ENCODE data around the gene CREB3L2. TPM values are rescaled to one million over a fixed set of nuclear protein-coding genes. Genes with fewer than 3 reads are reported as not detected.

The CREB3L2 gene
- total RNA-seq, 1 experiment from 2014 or later = 41.2 TPM

DNA sequence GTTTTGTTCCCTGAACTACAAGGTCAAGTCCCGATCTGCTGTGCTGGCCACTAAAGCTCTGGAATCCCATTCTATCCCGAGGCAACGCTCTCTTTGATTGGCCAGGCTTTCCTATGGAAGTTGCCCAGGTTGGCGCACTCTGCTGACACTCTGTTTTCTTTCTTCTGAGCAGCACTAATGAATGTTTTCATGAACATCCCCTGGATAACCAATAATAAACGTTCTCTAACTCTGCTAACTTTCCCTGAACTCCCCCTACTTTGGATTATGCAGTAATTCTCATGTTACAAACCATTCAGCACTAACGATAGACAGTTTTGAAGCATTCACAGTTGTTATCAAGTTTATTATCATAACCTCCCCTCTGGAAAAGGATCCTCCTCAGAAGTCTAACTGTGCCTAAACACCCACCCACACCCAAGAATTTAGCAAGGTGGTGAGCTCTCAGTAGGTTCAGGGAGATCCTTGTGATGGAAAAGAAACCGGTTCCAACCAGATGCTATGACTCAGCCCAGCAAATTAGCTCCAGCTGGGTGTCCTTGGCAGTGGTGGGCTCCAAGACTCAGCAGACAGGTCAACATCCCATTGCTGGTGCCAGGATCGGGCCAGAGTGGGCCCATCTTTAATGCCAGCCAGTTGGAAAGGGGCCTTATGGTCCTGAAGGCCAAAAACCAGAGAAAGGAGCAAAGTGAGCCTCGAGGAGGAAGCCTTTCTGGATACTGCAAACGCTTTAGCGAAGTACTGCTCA is 68.4 kb downstream of the CREB3L2 start:
- no peak overlapping the region for H2AFZ ChIP-seq
- no peak for DNase-seq
- no TSS peak for BruUV-seq (replicated peaks)
- TF ChIP-seq CTCF (conservative IDR thresholded peaks at IDR 0.05) (no peak), EZH2 (IDR thresholded peaks at IDR 0.05; ENCODE audit: low read depth) (no peak)
- no peaks in the 10 kb centered on the region for H3K9me2 ChIP-seq (ENCODE audit: insufficient read depth)
- H3K4me1 ChIP-seq (replicated peaks; ENCODE audit: insufficient read depth) = peaks cover 28% of the 10 kb centered on the region
- intact Hi-C loops (cut with micrococcal nuclease; ENCODE audit: unreplicated experiment) = no loop called here
- CTCF ChIA-PET = no interaction called here
- no peaks in the 10 kb centered on the region for H3K27me3 ChIP-seq (ENCODE audit: insufficient read depth, low read depth)
- no peaks in the 10 kb centered on the region for H3K9me3 ChIP-seq (ENCODE audit: insufficient read depth, low read depth)
- H3K4me3 ChIP-seq = no peak overlapping the region
- H3K36me3 ChIP-seq (ENCODE audit: low read depth) = peaks cover 10% of the 10 kb centered on the region; the same call in 1 of the 2 replicates
- H3K4me2 ChIP-seq = no peak overlapping the region
- H3F3A ChIP-seq (ENCODE audit: insufficient read depth, low read depth) = peaks cover 7% of the 10 kb centered on the region; the same call in 1 of the 2 replicates
- POLR2A ChIA-PET (ENCODE audit: unreplicated experiment) = interaction anchor here (0.6 kb wide), 1 partner anchor 958 kb away, joined by 3 read pairs; no protein-coding TSS in a partner anchor
- H3K27ac ChIP-seq = no peak overlapping the region
- H3K79me2 ChIP-seq (ENCODE audit: low read depth) = peaks cover 30% of the 10 kb centered on the region
- no peaks in the 10 kb centered on the region for H4K20me1 ChIP-seq (ENCODE audit: insufficient read depth)

GRCh38 chr7:137932881-137933269 is 69.0 kb downstream of the CREB3L2 start:
- peaks cover 28% of the 10 kb centered on the region for H3K4me1 ChIP-seq (replicated peaks; ENCODE audit: insufficient read depth)
- H3K27ac ChIP-seq = no peak overlapping the region
- ChIA-PET CTCF (interaction anchor here (0.6 kb wide), 1 partner anchor 373 kb away, joined by 5 read pairs; no protein-coding TSS in a partner anchor), POLR2A (ENCODE audit: unreplicated experiment) (interaction anchor here (0.6 kb wide), 2 partner anchors 27 to 958 kb away, joined by 3 to 5 read pairs; no protein-coding TSS in a partner anchor)
- no peak overlapping the region for H3K4me2 ChIP-seq
- peaks cover 10% of the 10 kb centered on the region; the same call in 1 of the 2 replicates for H3K36me3 ChIP-seq (ENCODE audit: low read depth)
- H3K27me3 ChIP-seq (ENCODE audit: insufficient read depth, low read depth) = no peaks in the 10 kb centered on the region
- DNase-seq = no peak
- H3K9me3 ChIP-seq (ENCODE audit: insufficient read depth, low read depth) = no peaks in the 10 kb centered on the region
- peaks cover 30% of the 10 kb centered on the region for H3K79me2 ChIP-seq (ENCODE audit: low read depth)
- H2AFZ ChIP-seq = no peak overlapping the region
- no TSS peak for BruUV-seq (replicated peaks)
- intact Hi-C loops (cut with micrococcal nuclease; ENCODE audit: unreplicated experiment) = no loop called here
- TF ChIP-seq EZH2 (IDR thresholded peaks at IDR 0.05; ENCODE audit: low read depth) = no peak
- TF ChIP-seq CTCF (conservative IDR thresholded peaks at IDR 0.05) = no peak
- no peak overlapping the region for H3K4me3 ChIP-seq
- peaks cover 7% of the 10 kb centered on the region; the same call in 1 of the 2 replicates for H3F3A ChIP-seq (ENCODE audit: insufficient read depth, low read depth)
- H3K9me2 ChIP-seq (ENCODE audit: insufficient read depth) = no peaks in the 10 kb centered on the region
- no peaks in the 10 kb centered on the region for H4K20me1 ChIP-seq (ENCODE audit: insufficient read depth)

GRCh38 chr7:137931823-137932222 is 70.1 kb downstream of the CREB3L2 start:
- ChIA-PET CTCF (no interaction called here), POLR2A (ENCODE audit: unreplicated experiment) (no interaction called here)
- no peaks in the 10 kb centered on the region for H3K9me3 ChIP-seq (ENCODE audit: insufficient read depth, low read depth)
- H2AFZ ChIP-seq = no peak overlapping the region
- no peak overlapping the region for H3K4me3 ChIP-seq
- H3K36me3 ChIP-seq (ENCODE audit: low read depth) = peaks cover 10% of the 10 kb centered on the region; the same call in 1 of the 2 replicates
- H3K79me2 ChIP-seq (ENCODE audit: low read depth) = peaks cover 30% of the 10 kb centered on the region
- intact Hi-C loops (cut with micrococcal nuclease; ENCODE audit: unreplicated experiment) = no loop called here
- H3K9me2 ChIP-seq (ENCODE audit: insufficient read depth) = no peaks in the 10 kb centered on the region
- no peaks in the 10 kb centered on the region for H4K20me1 ChIP-seq (ENCODE audit: insufficient read depth)
- no peak for TF ChIP-seq EZH2 (IDR thresholded peaks at IDR 0.05; ENCODE audit: low read depth)
- no peak for TF ChIP-seq CTCF (conservative IDR thresholded peaks at IDR 0.05)
- DNase-seq = no peak
- peaks cover 28% of the 10 kb centered on the region for H3K4me1 ChIP-seq (replicated peaks; ENCODE audit: insufficient read depth)
- H3F3A ChIP-seq (ENCODE audit: insufficient read depth, low read depth) = peaks cover 7% of the 10 kb centered on the region; the same call in 1 of the 2 replicates
- no peak overlapping the region for H3K4me2 ChIP-seq
- no peak overlapping the region for H3K27ac ChIP-seq
- no TSS peak for BruUV-seq (replicated peaks)
- H3K27me3 ChIP-seq (ENCODE audit: insufficient read depth, low read depth) = no peaks in the 10 kb centered on the region

Data from PC-9 (cell line).